Measurements from ENCODE around the gene CCDC152. TPM values are rescaled to one million over a fixed set of nuclear protein-coding genes. Genes with fewer than 3 reads are reported as not detected.

The CCDC152 gene
- total and polyA plus RNA-seq, 2 donors (not counting 3 experiments of a cell fraction or from before 2014, with no cell fraction given), result 0.48 to 2.8 TPM

GRCh38 chr5:42836070-42836769 lies 79.6 kb downstream of the CCDC152 start:
- TF ChIP-seq MAX (IDR thresholded peaks at IDR 0.05; ENCODE audit: insufficient read depth, insufficient read length), result no peak
- no peak for TF ChIP-seq JUN (IDR thresholded peaks at IDR 0.05; ENCODE audit: borderline replicate concordance, insufficient read depth, insufficient read length, low read depth)
- TF ChIP-seq CTCF (IDR thresholded peaks at IDR 0.05; ENCODE audit: extremely low read depth in 1 of 2, insufficient read depth in 1 of 2, low read depth in 1 of 2, low read length in 2 of 2), result no peak
- no peak for TF ChIP-seq EZH2 (IDR thresholded peaks at IDR 0.05; ENCODE audit: borderline replicate concordance, low read depth, low read length, severe bottlenecking)
- no peak for TF ChIP-seq GATA2 (IDR thresholded peaks at IDR 0.05; ENCODE audit: insufficient read depth, insufficient read length, low read depth, low read length)
- no peak for TF ChIP-seq POLR2A (IDR thresholded peaks at IDR 0.05; ENCODE audit: low read depth, low read length)
- TF ChIP-seq MYC (IDR thresholded peaks at IDR 0.05; ENCODE audit: low read depth, low read length), result no peak
- no peak for TF ChIP-seq POLR2AphosphoS5 (IDR thresholded peaks at IDR 0.05; ENCODE audit: insufficient read depth, low read depth, low read length)
- no peak for TF ChIP-seq FOS (IDR thresholded peaks at IDR 0.05; ENCODE audit: borderline replicate concordance, insufficient read depth, low read length)
- H3K79me2 ChIP-seq (ENCODE audit: control insufficient read depth, insufficient read depth, low read length), result no peaks in the 10 kb centered on the region

More at GRCh38 chr5:42836070-42836769, 79.6 kb downstream of the CCDC152 start:
- no TSS peak for BruUV-seq (replicated peaks)
- Histone ChIP-seq H3K9me3 (replicated peaks; ENCODE audit: control insufficient read depth, insufficient read depth, low read length) (no peaks in the 10 kb centered on the region), H3K27ac (ENCODE audit: insufficient read depth, low read depth, low read length) (no peak overlapping the region), H3K4me1 (ENCODE audit: control insufficient read depth, extremely low read depth, insufficient read depth, low read length) (no peaks in the 10 kb centered on the region), H3K9me1 (replicated peaks; ENCODE audit: control insufficient read depth, extremely low read depth, insufficient read depth, low read length) (no peaks in the 10 kb centered on the region), H4K20me1 (replicated peaks; ENCODE audit: control insufficient read depth, extremely low read depth, insufficient read depth, low read length) (no peaks in the 10 kb centered on the region), H2AFZ (ENCODE audit: low read depth, low read length) (no peak overlapping the region), H3K36me3 (ENCODE audit: control insufficient read depth in 2 of 2, extremely low read depth in 1 of 2, insufficient read depth in 2 of 2, low read length in 2 of 2) (no peaks in the 10 kb centered on the region), H3K9ac (replicated peaks; ENCODE audit: extremely low read depth, insufficient read depth, low read length) (no peak overlapping the region), H3K4me2 (ENCODE audit: insufficient read depth, low read length) (no peak overlapping the region), H3K27me3 (ENCODE audit: control insufficient read depth in 2 of 2, insufficient read depth in 2 of 2, low read length in 2 of 2) (peaks cover 1 to 3% of the 10 kb centered on the region in 2 experiments), H3K4me3 (replicated peaks in 1 of 3; ENCODE audit: insufficient read depth in 1 of 3, low read depth in 1 of 3, low read length in 3 of 3) (no peak overlapping the region)
- intact Hi-C loops (cut with micrococcal nuclease) (no loop called here), dilution Hi-C loops (cut with MboI; ENCODE audit: extremely low pct_ligation_motif_present, low sequenced_read_pairs) (no loop called here)
- CTCF ChIA-PET, result no interaction called here
- DNase-seq (ENCODE audit: low read depth, low spot score), result no peak
- no peak for FAIRE-seq
- POLR2A ChIA-PET, result no interaction called here
